HCT116 (cell line): ENCODE results near the gene ST6GAL2. TPM values are rescaled to one million over a fixed set of nuclear protein-coding genes. Genes with fewer than 3 reads are reported as not detected.

ENCODE experiments used
- ATAC-seq: fragments of 200-7000 bp; cut with Tn5 transposase; 2 replicates; pipeline ENCODE4 v1.9.1; 2020; ENCODE audit warnings: mild to moderate bottlenecking, moderate library complexity
- BruUV-seq: library from RNA; stranded (reverse); fragments of 400-500 nt; replicated peaks from 2 replicates; lab custom pipeline; 2021; lab: Mats Ljungman, UMichigan
- CTCF ChIA-PET: fragments of 300-600 bp; sonication (Branson Sonifier 250); formaldehyde crosslinking; loops from one replicate; lab custom pipeline; 2021; ENCODE audit warnings: antibody characterized with exemption; lab: Charles Lee
- POLR2A ChIA-PET: fragments of 300-600, 350-600 bp; sonication (Branson Sonifier 250); formaldehyde crosslinking; loops from one replicate; lab custom pipeline; 2021; ENCODE audit warnings: antibody characterized with exemption; lab: Charles Lee
- RAD21 ChIA-PET, 2 experiments: fragments of 300-600 bp; sonication (Branson Sonifier 250); formaldehyde crosslinking; loops; one replicate each; lab custom pipeline; 2023; ENCODE audit warnings: low total read pairs in 2 of 2; ENCODE audit not compliant: uncharacterized antibody in 2 of 2, unreplicated experiment in 2 of 2, low non-redundant PET in 1 of 2; lab: Charles Lee
- DNase-seq: peaks from one replicate; pipeline ENCODE4 v3.0.0-alpha.2; 2010; ENCODE audit warnings: low read depth, low spot score
- H2AFZ ChIP-seq: fragments of 200-600 bp; shearing (Covaris generic), sonication (generic); 2 replicates; pipeline ENCODE4 v1.6.1; 2017; ENCODE audit warnings: low read depth, mixed run types, mixed read lengths, antibody characterized with exemption, low read length; ENCODE audit not compliant: poor library complexity, severe bottlenecking
- H3K27ac ChIP-seq: 2 replicates; pipeline ENCODE4 v1.5.1; 2012; ENCODE audit warnings: low read depth, low read length
- H3K27me3 ChIP-seq: fragments of 200-600 bp; sonication (generic); 2 replicates; pipeline ENCODE4 v1.6.1; 2016; ENCODE audit warnings: mixed run types, low read length, mixed read lengths; ENCODE audit not compliant: insufficient read depth
- H3K36me3 ChIP-seq, 2 experiments: fragments of 200-500 bp in 1 of 2; fragments of 200-600 bp in 1 of 2; sonication (Bioruptor generic) in 1 of 2; sonication (generic) in 1 of 2; 2 replicates each; pipeline versions ENCODE4 v1.5.1 to v1.6.1; 2014 to 2016; ENCODE audit warnings: low read length in 2 of 2, inconsistent platforms in 1 of 2, mixed read lengths in 1 of 2, mixed run types in 1 of 2; ENCODE audit not compliant: insufficient read depth in 2 of 2, control insufficient read depth in 1 of 2
- H3K4me1 ChIP-seq, 2 experiments: fragments of 200-600 bp in 1 of 2; sonication (generic) in 1 of 2; 2 replicates each; pipeline versions ENCODE4 v1.5.1 to v1.6.1; 2012 to 2017; ENCODE audit warnings: low read length in 2 of 2, inconsistent platforms in 1 of 2, mild to moderate bottlenecking in 1 of 2, mixed read lengths in 1 of 2, mixed run types in 1 of 2, moderate library complexity in 1 of 2; ENCODE audit not compliant: insufficient read depth in 2 of 2, control insufficient read depth in 1 of 2
- H3K4me2 ChIP-seq: fragments of 200-600 bp; sonication (generic); 2 replicates; pipeline ENCODE4 v1.6.1; 2017; ENCODE audit warnings: mixed run types, low read length, mixed read lengths
- H3K4me3 ChIP-seq, 2 experiments: fragments of 200-600 bp in 1 of 2; sonication (generic) in 1 of 2; replicated peaks in 1 of 2; 2 replicates each; pipeline ENCODE4 v1.5.1; 2011 to 2016; ENCODE audit warnings: low read length in 2 of 2, control low read depth in 1 of 2, low read depth in 1 of 2, mild to moderate bottlenecking in 1 of 2, mixed read lengths in 1 of 2, mixed run types in 1 of 2
- H3K79me2 ChIP-seq: fragments of 200-600 bp; sonication (generic); 2 replicates; pipeline ENCODE4 v1.6.1; 2017; ENCODE audit warnings: mild to moderate bottlenecking, mixed run types, low read length, moderate library complexity, mixed read lengths; ENCODE audit not compliant: insufficient read depth
- H3K9ac ChIP-seq: fragments of 200-600 bp; sonication (generic); 2 replicates; pipeline ENCODE4 v1.6.1; 2016; ENCODE audit warnings: low read length, mixed read lengths
- H3K9me2 ChIP-seq: fragments of 200-600 bp; sonication (generic), shearing (Covaris generic); 2 replicates; pipeline ENCODE4 v1.6.1; 2017; ENCODE audit warnings: mixed run types, mild to moderate bottlenecking, moderate library complexity; ENCODE audit not compliant: insufficient read depth
- H3K9me3 ChIP-seq, 2 experiments: fragments of 200-500 bp in 1 of 2; fragments of 200-600 bp in 1 of 2; sonication (Bioruptor generic) in 1 of 2; sonication (generic) in 1 of 2; 2 replicates each; pipeline ENCODE4 v1.6.1; 2014 to 2017; ENCODE audit warnings: low read length in 2 of 2, mixed read lengths in 2 of 2, inconsistent platforms in 1 of 2, low read depth in 1 of 2, mild to moderate bottlenecking in 1 of 2, mixed run types in 1 of 2, moderate library complexity in 1 of 2; ENCODE audit not compliant: control insufficient read depth in 1 of 2, insufficient read depth in 1 of 2
- H4K20me1 ChIP-seq: fragments of 200-600 bp; sonication (generic), shearing (Covaris generic); 2 replicates; pipeline ENCODE4 v1.6.1; 2017; ENCODE audit warnings: mixed run types, mild to moderate bottlenecking, moderate library complexity; ENCODE audit not compliant: insufficient read depth
- CBX3 ChIP-seq: IDR thresholded peaks from 2 replicates; pipeline ENCODE4 v1.6.1; 2012; ENCODE audit warnings: low read depth
- CEBPB ChIP-seq: IDR thresholded peaks from 2 replicates; pipeline ENCODE4 v1.6.1; 2012; ENCODE audit warnings: low read depth
- EGR1 ChIP-seq: IDR thresholded peaks from 2 replicates; pipeline ENCODE4 v1.6.1; 2012; ENCODE audit warnings: low read depth
- ELF1 ChIP-seq: IDR thresholded peaks from 2 replicates; pipeline ENCODE4 v1.6.1; 2012; ENCODE audit warnings: low read depth, borderline replicate concordance
- EZH2 ChIP-seq: fragments of 200-600 bp; sonication (generic); IDR thresholded peaks from 2 replicates; pipeline ENCODE4 v1.6.1; 2017; ENCODE audit warnings: antibody characterized with exemption, mixed run types
- EZH2phosphoT487 ChIP-seq: fragments of 200-600 bp; IDR thresholded peaks from 2 replicates; pipeline ENCODE4 v1.6.1; 2018; ENCODE audit warnings: antibody characterized with exemption, borderline replicate concordance
- FOSL1 ChIP-seq: IDR thresholded peaks from 2 replicates; pipeline ENCODE4 v1.6.1; 2012; ENCODE audit warnings: low read depth
- JUND ChIP-seq: IDR thresholded peaks from 2 replicates; pipeline ENCODE4 v1.6.1; 2012
- POLR2A ChIP-seq: IDR thresholded peaks from 2 replicates; pipeline ENCODE4 v1.7.0; 2011; ENCODE audit warnings: borderline replicate concordance; ENCODE audit not compliant: insufficient read depth, insufficient read length; ENCODE audit errors: extremely low read depth
- RAD21 ChIP-seq: IDR thresholded peaks from 2 replicates; pipeline ENCODE4 v1.6.1; 2012; ENCODE audit warnings: low read depth, mild to moderate bottlenecking
- SIN3A ChIP-seq: IDR thresholded peaks from 2 replicates; pipeline ENCODE4 v1.6.1; 2012; ENCODE audit warnings: low read depth
- SRF ChIP-seq: IDR thresholded peaks from 2 replicates; pipeline ENCODE4 v1.6.1; 2012; ENCODE audit warnings: low read depth
- TCF7L2 ChIP-seq: IDR thresholded peaks from 2 replicates; pipeline ENCODE4 v1.7.0; 2011; ENCODE audit warnings: borderline replicate concordance, inconsistent platforms; ENCODE audit not compliant: insufficient read depth, insufficient read length; ENCODE audit errors: extremely low read depth
- ZFX ChIP-seq: fragments of 450-650 bp; IDR thresholded peaks from 2 replicates; pipeline ENCODE4 v1.6.1; 2017
- ZNF274 ChIP-seq: fragments of 200-500 bp; sonication (Bioruptor generic); IDR thresholded peaks from 2 replicates; pipeline ENCODE4 v1.6.1; 2014; ENCODE audit warnings: mild to moderate bottlenecking, low read depth, low read length, inconsistent platforms
- intact Hi-C: fragments of 100-400 bp; cut with micrococcal nuclease; formaldehyde crosslinking; loops from 2 replicates; pipeline ENCODE4 v1.10.0; 2022
- total RNA-seq: library from RNA; stranded (reverse); gene quantifications from one replicate; pipeline ENCODE4 v1.2.1, GENCODE V29; 2021; ENCODE audit not compliant: unreplicated experiment
- TF ChIP-seq, protein P1 (sequence below): IDR thresholded peaks from 2 replicates; pipeline ENCODE4 v1.6.1; 2012; ENCODE audit warnings: low read depth
- TF ChIP-seq, protein P2 (sequence below): IDR thresholded peaks from 2 replicates; pipeline ENCODE4 v1.6.1; 2012
- TF ChIP-seq, protein P3 (sequence below): IDR thresholded peaks from 2 replicates; pipeline ENCODE4 v1.6.1; 2011; ENCODE audit warnings: mild to moderate bottlenecking, low read length, moderate library complexity; ENCODE audit not compliant: insufficient replicate concordance; ENCODE audit errors: extremely low read depth
- TF ChIP-seq, protein P4 (sequence below), 3 experiments: fragments of 200-600 bp in 1 of 3; sonication (generic) in 1 of 3; IDR thresholded peaks in 2 of 3; conservative IDR thresholded peaks in 1 of 3; 2 replicates each; pipeline ENCODE4 v1.5.1; 2012 to 2017; ENCODE audit warnings: low read depth in 2 of 3, low read length in 2 of 3, antibody characterized with exemption in 1 of 3, borderline replicate concordance in 1 of 3, control low read depth in 1 of 3, mild to moderate bottlenecking in 1 of 3, mixed read lengths in 1 of 3, mixed run types in 1 of 3, moderate library complexity in 1 of 3; ENCODE audit not compliant: insufficient read depth in 1 of 3

Gene ST6GAL2
- total RNA-seq, 1 experiment from 2014 or later = not detected

DNA sequence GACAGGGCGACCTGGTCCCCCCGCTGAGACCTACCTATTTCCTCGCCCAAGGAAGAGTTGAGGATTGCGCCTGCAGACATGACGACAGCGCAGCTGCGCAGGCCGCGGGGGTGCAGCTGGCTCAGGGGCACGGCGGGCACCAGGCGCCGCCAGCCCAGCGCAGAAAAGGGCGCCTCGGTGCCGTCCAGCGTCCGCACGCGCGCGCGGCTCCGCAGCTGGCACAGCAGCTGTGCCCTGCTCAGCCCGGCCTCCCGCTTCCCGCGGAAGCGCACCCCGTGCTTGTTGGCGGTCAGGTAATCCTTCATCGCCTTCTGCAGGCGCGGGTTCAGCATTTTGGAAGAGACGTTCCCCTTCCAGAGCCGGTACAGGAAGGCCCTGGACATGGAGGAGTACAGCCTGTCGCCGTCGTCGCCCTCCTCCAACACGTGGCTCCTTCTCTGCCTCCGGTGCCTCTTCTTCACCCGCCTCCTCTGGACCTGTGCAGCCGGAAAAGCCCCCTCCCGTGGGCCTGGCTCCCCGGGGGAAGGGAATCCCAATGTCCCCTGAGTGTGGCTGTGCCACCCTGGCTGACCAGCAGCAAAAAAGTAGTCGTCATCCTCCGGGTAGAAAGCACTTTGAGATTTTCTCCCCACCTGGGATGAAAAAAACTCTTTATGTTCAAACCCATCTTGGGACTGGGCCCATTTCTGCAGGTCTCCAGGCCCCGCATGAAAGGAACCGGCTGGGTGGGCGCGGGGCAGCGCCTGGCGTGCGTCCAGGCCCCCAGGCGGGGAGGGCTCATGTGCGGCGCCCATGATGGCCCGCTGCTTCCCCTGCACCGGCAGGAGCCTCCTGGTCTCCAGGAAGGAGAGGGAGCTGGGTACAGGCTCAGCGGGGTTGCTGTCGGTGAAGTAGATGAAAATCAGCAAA is 42.7 kb downstream of the ST6GAL2 start:
- Histone ChIP-seq H3K9me3 (peaks cover 0 to 6% of the 10 kb centered on the region in 2 experiments; a peak in 1 of 4 replicates), H3K27me3 (no peaks in the 10 kb centered on the region), H4K20me1 (no peaks in the 10 kb centered on the region), H3K4me1 (no peaks in the 10 kb centered on the region), H3K79me2 (no peaks in the 10 kb centered on the region), H3K36me3 (no peaks in the 10 kb centered on the region), H3K9ac (no peak overlapping the region), H3K27ac (no peak overlapping the region), H3K4me2 (no peak overlapping the region), H3K9me2 (no peaks in the 10 kb centered on the region), H2AFZ (no peak overlapping the region), H3K4me3 (no peak overlapping the region)
- TF ChIP-seq, protein P1, sequence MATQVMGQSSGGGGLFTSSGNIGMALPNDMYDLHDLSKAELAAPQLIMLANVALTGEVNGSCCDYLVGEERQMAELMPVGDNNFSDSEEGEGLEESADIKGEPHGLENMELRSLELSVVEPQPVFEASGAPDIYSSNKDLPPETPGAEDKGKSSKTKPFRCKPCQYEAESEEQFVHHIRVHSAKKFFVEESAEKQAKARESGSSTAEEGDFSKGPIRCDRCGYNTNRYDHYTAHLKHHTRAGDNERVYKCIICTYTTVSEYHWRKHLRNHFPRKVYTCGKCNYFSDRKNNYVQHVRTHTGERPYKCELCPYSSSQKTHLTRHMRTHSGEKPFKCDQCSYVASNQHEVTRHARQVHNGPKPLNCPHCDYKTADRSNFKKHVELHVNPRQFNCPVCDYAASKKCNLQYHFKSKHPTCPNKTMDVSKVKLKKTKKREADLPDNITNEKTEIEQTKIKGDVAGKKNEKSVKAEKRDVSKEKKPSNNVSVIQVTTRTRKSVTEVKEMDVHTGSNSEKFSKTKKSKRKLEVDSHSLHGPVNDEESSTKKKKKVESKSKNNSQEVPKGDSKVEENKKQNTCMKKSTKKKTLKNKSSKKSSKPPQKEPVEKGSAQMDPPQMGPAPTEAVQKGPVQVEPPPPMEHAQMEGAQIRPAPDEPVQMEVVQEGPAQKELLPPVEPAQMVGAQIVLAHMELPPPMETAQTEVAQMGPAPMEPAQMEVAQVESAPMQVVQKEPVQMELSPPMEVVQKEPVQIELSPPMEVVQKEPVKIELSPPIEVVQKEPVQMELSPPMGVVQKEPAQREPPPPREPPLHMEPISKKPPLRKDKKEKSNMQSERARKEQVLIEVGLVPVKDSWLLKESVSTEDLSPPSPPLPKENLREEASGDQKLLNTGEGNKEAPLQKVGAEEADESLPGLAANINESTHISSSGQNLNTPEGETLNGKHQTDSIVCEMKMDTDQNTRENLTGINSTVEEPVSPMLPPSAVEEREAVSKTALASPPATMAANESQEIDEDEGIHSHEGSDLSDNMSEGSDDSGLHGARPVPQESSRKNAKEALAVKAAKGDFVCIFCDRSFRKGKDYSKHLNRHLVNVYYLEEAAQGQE = no peak
- TF ChIP-seq EZH2 (no peak), SRF (no peak), EZH2phosphoT487 (no peak), ZFX (no peak), SIN3A (no peak), ELF1 (no peak), EGR1 (no peak), ZNF274 (no peak), TCF7L2 (no peak), CBX3 (no peak), FOSL1 (no peak), JUND (no peak), POLR2A (no peak), CEBPB (no peak), RAD21 (no peak)
- TF ChIP-seq, protein P2, sequence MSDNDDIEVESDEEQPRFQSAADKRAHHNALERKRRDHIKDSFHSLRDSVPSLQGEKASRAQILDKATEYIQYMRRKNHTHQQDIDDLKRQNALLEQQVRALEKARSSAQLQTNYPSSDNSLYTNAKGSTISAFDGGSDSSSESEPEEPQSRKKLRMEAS = no peak
- TF ChIP-seq, protein P3, sequence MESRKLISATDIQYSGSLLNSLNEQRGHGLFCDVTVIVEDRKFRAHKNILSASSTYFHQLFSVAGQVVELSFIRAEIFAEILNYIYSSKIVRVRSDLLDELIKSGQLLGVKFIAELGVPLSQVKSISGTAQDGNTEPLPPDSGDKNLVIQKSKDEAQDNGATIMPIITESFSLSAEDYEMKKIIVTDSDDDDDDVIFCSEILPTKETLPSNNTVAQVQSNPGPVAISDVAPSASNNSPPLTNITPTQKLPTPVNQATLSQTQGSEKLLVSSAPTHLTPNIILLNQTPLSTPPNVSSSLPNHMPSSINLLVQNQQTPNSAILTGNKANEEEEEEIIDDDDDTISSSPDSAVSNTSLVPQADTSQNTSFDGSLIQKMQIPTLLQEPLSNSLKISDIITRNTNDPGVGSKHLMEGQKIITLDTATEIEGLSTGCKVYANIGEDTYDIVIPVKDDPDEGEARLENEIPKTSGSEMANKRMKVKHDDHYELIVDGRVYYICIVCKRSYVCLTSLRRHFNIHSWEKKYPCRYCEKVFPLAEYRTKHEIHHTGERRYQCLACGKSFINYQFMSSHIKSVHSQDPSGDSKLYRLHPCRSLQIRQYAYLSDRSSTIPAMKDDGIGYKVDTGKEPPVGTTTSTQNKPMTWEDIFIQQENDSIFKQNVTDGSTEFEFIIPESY = no peak
- TF ChIP-seq, protein P4, sequence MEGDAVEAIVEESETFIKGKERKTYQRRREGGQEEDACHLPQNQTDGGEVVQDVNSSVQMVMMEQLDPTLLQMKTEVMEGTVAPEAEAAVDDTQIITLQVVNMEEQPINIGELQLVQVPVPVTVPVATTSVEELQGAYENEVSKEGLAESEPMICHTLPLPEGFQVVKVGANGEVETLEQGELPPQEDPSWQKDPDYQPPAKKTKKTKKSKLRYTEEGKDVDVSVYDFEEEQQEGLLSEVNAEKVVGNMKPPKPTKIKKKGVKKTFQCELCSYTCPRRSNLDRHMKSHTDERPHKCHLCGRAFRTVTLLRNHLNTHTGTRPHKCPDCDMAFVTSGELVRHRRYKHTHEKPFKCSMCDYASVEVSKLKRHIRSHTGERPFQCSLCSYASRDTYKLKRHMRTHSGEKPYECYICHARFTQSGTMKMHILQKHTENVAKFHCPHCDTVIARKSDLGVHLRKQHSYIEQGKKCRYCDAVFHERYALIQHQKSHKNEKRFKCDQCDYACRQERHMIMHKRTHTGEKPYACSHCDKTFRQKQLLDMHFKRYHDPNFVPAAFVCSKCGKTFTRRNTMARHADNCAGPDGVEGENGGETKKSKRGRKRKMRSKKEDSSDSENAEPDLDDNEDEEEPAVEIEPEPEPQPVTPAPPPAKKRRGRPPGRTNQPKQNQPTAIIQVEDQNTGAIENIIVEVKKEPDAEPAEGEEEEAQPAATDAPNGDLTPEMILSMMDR (IDR thresholded peaks at IDR 0.05 in 2 of 3, conservative IDR thresholded peaks at IDR 0.05 in 1 of 3; ENCODE audit: borderline replicate concordance in 1 of 3, insufficient read depth in 1 of 3, low read depth in 2 of 3, low read length in 2 of 3) = no peak
- POLR2A ChIA-PET = no interaction called here
- RAD21 ChIA-PET = no interaction called here
- ATAC-seq (no peak), DNase-seq (no peak)
- CTCF ChIA-PET = no interaction called here
- intact Hi-C loops = no loop called here
- BruUV-seq = no TSS peak
